Brain microvascular endothelial cell (primary cell): ENCODE data around the gene OPALIN.

Experiments used
- DNase-seq: peaks from one replicate; pipeline ENCODE4 v3.0.0-alpha.2; 2020
- H3K27ac ChIP-seq: fragments of 250-450 bp; sonication (Bioruptor Pico); 2 replicates; pipeline ENCODE4 v1.5.1; 2020; ENCODE audit warnings: mild to moderate bottlenecking, moderate library complexity
- H3K27me3 ChIP-seq: fragments of 250-450 bp; sonication (Bioruptor Pico); replicated peaks from 2 replicates; pipeline ENCODE4 v1.5.1; 2020; ENCODE audit warnings: mild to moderate bottlenecking
- H3K36me3 ChIP-seq: fragments of 250-450 bp; sonication (Bioruptor Pico); replicated peaks from 2 replicates; pipeline ENCODE4 v1.5.1; 2020; ENCODE audit warnings: mild to moderate bottlenecking
- H3K4me3 ChIP-seq: 2 replicates; pipeline ENCODE4 v1.5.1; 2011; ENCODE audit warnings: low read depth, mild to moderate bottlenecking, control low read depth, low read length, moderate library complexity
- CTCF ChIP-seq: IDR thresholded peaks from 2 replicates; pipeline ENCODE4 v1.5.1; 2011; ENCODE audit warnings: low read depth, mild to moderate bottlenecking, moderate library complexity, low read length, control low read depth, inconsistent platforms; ENCODE audit errors: missing control alignments
- in situ Hi-C: cut with HindIII; loops from 2 replicates; pipeline ENCODE4 v1.10.0; 2017; ENCODE audit warnings: low sequenced_read_pairs, low pct_ligation_motif_present

Gene OPALIN

GRCh38 chr10:96334616-96335526, 23.9 kb downstream of the OPALIN start:
- Histone ChIP-seq H3K4me3 (no peak overlapping the region), H3K27me3 (no peaks in the 10 kb centered on the region), H3K27ac (no peak overlapping the region), H3K36me3 (no peaks in the 10 kb centered on the region)
- in situ Hi-C loops, result no loop called here
- peak; percentile 84 for TF ChIP-seq CTCF
- DNase-seq, result peak; percentile 24

GRCh38 chr10:96333101-96333500, 25.7 kb downstream of the OPALIN start:
- in situ Hi-C loops, result no loop called here
- Histone ChIP-seq H3K36me3 (no peaks in the 10 kb centered on the region), H3K4me3 (no peak overlapping the region), H3K27ac (no peak overlapping the region), H3K27me3 (no peaks in the 10 kb centered on the region)
- DNase-seq, result no peak
- TF ChIP-seq CTCF, result no peak

- no peak overlapping the region for H3K4me3 ChIP-seq
- no peak overlapping the region for H3K27ac ChIP-seq
- in situ Hi-C loops, result no loop called here
- TF ChIP-seq CTCF, result no peak
- DNase-seq, result no peak
- no peaks in the 10 kb centered on the region for H3K27me3 ChIP-seq
- no peaks in the 10 kb centered on the region for H3K36me3 ChIP-seq
Observed at GRCh38 chr10:96327462-96327861, 31.3 kb downstream of the OPALIN start.

GRCh38 chr10:96325719-96326373, 33.0 kb downstream of the OPALIN start:
- H3K27ac ChIP-seq, result no peak overlapping the region
- no peak for DNase-seq
- in situ Hi-C loops, result no loop called here
- H3K4me3 ChIP-seq, result no peak overlapping the region
- H3K36me3 ChIP-seq, result no peaks in the 10 kb centered on the region
- no peak for TF ChIP-seq CTCF
- no peaks in the 10 kb centered on the region for H3K27me3 ChIP-seq

GRCh38 chr10:96324447-96324846, 34.4 kb downstream of the OPALIN start:
- in situ Hi-C loops, result no loop called here
- Histone ChIP-seq H3K27me3 (no peaks in the 10 kb centered on the region), H3K27ac (no peak overlapping the region), H3K36me3 (no peaks in the 10 kb centered on the region), H3K4me3 (no peak overlapping the region)
- no peak for DNase-seq
- TF ChIP-seq CTCF, result no peak
